WTC11 (cell line): ENCODE results near the gene OR6M1. TPM values are rescaled to one million over a fixed set of nuclear protein-coding genes. Genes with fewer than 3 reads are reported as not detected.

Experiments used
- ATAC-seq: fragments of 200-7000 bp; cut with Tn5 transposase; 2 replicates; pipeline ENCODE4 v1.10.0; 2021; ENCODE audit warnings: mild to moderate bottlenecking, moderate library complexity
- CTCF ChIA-PET: fragments of 300-600 bp; sonication (Branson Sonifier 250); formaldehyde crosslinking; loops from one replicate; lab custom pipeline; 2021; ENCODE audit warnings: antibody characterized with exemption; lab: Charles Lee
- POLR2A ChIA-PET: fragments of 350-600 bp; sonication (Branson Sonifier 250); formaldehyde crosslinking; loops from one replicate; lab custom pipeline; 2021; ENCODE audit warnings: antibody characterized with exemption; lab: Charles Lee
- DNase-seq: peaks from one replicate; pipeline ENCODE4 v3.0.0; 2021; ENCODE audit warnings: low spot score
- H3K27ac Mint-ChIP-seq: 2 replicates; pipeline ENCODE4 v1.8.0; 2021; ENCODE audit warnings: mixed read lengths
- H3K27me3 Mint-ChIP-seq: 2 replicates; pipeline ENCODE4 v1.8.0; 2021; ENCODE audit warnings: low read depth, mild to moderate bottlenecking, moderate library complexity, mixed read lengths
- H3K36me3 Mint-ChIP-seq: 2 replicates; pipeline ENCODE4 v1.8.0; 2021; ENCODE audit warnings: mixed read lengths
- H3K4me1 Mint-ChIP-seq: 2 replicates; pipeline ENCODE4 v1.8.0; 2022; ENCODE audit warnings: mixed read lengths
- H3K4me3 Mint-ChIP-seq: 2 replicates; pipeline ENCODE4 v1.8.0; 2021; ENCODE audit warnings: mild to moderate bottlenecking, moderate library complexity, mixed read lengths
- H3K9me3 Mint-ChIP-seq: 2 replicates; pipeline ENCODE4 v1.8.0; 2021; ENCODE audit warnings: mixed read lengths
- ATF2 ChIP-seq: sonication (generic); formaldehyde crosslinking; IDR thresholded peaks from 2 replicates; pipeline ENCODE4 v1.8.1; 2022; ENCODE audit warnings: low read depth, missing genetic modification reagents, borderline replicate concordance
- ELF4 ChIP-seq: sonication (generic); formaldehyde crosslinking; IDR thresholded peaks from 2 replicates; pipeline ENCODE4 v1.8.1; 2022; ENCODE audit warnings: low read depth, mild to moderate bottlenecking, moderate library complexity, missing genetic modification reagents
- ERG ChIP-seq: fragments of 250-450 bp; sonication (Bioruptor Pico); IDR thresholded peaks from 2 replicates; pipeline ENCODE4 v1.8.0; 2021; ENCODE audit warnings: mild to moderate bottlenecking
- ETV6 ChIP-seq: sonication (generic); formaldehyde crosslinking; IDR thresholded peaks from 2 replicates; pipeline ENCODE4 v1.8.1; 2022; ENCODE audit warnings: mild to moderate bottlenecking, missing genetic modification reagents
- FOXP4 ChIP-seq: sonication (generic); formaldehyde crosslinking; IDR thresholded peaks from 2 replicates; pipeline ENCODE4 v1.8.0; 2022; ENCODE audit warnings: mild to moderate bottlenecking, missing genetic modification reagents
- JUN ChIP-seq: sonication (generic); formaldehyde crosslinking; IDR thresholded peaks from 2 replicates; pipeline ENCODE4 v1.8.0; 2023; ENCODE audit warnings: mild to moderate bottlenecking, missing genetic modification reagents
- KAT7 ChIP-seq: sonication (generic); formaldehyde crosslinking; IDR thresholded peaks from 2 replicates; pipeline ENCODE4 v1.8.1; 2023; ENCODE audit warnings: missing genetic modification reagents, mild to moderate bottlenecking, borderline replicate concordance
- MAX ChIP-seq: sonication (generic); formaldehyde crosslinking; IDR thresholded peaks from 2 replicates; pipeline ENCODE4 v1.8.0; 2022; ENCODE audit warnings: mild to moderate bottlenecking, missing genetic modification reagents
- MYBL2 ChIP-seq: sonication (generic); formaldehyde crosslinking; IDR thresholded peaks from 2 replicates; pipeline ENCODE4 v1.8.1; 2023; ENCODE audit warnings: mild to moderate bottlenecking, moderate library complexity, missing genetic modification reagents
- NR1H2 ChIP-seq: sonication (generic); formaldehyde crosslinking; IDR thresholded peaks from 2 replicates; pipeline ENCODE4 v1.9.0; 2021; ENCODE audit warnings: mild to moderate bottlenecking, moderate library complexity, missing genetic modification reagents
- PREB ChIP-seq: sonication (generic); formaldehyde crosslinking; IDR thresholded peaks from 2 replicates; pipeline ENCODE4 v1.8.1; 2022; ENCODE audit warnings: mild to moderate bottlenecking, missing genetic modification reagents, moderate library complexity, borderline replicate concordance
- RELA ChIP-seq: sonication (generic); formaldehyde crosslinking; IDR thresholded peaks from 2 replicates; pipeline ENCODE4 v1.8.1; 2022; ENCODE audit warnings: missing genetic modification reagents, mild to moderate bottlenecking, borderline replicate concordance
- RORB ChIP-seq: fragments of 250-450 bp; sonication (Bioruptor Pico); IDR thresholded peaks from 2 replicates; pipeline ENCODE4 v1.9.0; 2021; ENCODE audit warnings: mild to moderate bottlenecking
- TEAD1 ChIP-seq: sonication (generic); formaldehyde crosslinking; IDR thresholded peaks from 2 replicates; pipeline ENCODE4 v1.8.0; 2022; ENCODE audit warnings: mild to moderate bottlenecking, missing genetic modification reagents
- USF2 ChIP-seq: sonication (generic); formaldehyde crosslinking; IDR thresholded peaks from 2 replicates; pipeline ENCODE4 v1.8.1; 2023; ENCODE audit warnings: mild to moderate bottlenecking, missing genetic modification reagents, moderate library complexity
- ZMAT4 ChIP-seq: fragments of 250-450 bp; sonication (Bioruptor Pico); IDR thresholded peaks from 2 replicates; pipeline ENCODE4 v1.9.0; 2021; ENCODE audit warnings: mild to moderate bottlenecking
- ZNF121 ChIP-seq: sonication (generic); formaldehyde crosslinking; IDR thresholded peaks from 2 replicates; pipeline ENCODE4 v1.8.0; 2023; ENCODE audit warnings: missing genetic modification reagents
- ZNF232 ChIP-seq: sonication (generic); formaldehyde crosslinking; IDR thresholded peaks from 2 replicates; pipeline ENCODE4 v1.8.0; 2022; ENCODE audit warnings: mild to moderate bottlenecking, missing genetic modification reagents
- ZNF396 ChIP-seq: fragments of 250-450 bp; sonication (Bioruptor Pico); IDR thresholded peaks from 2 replicates; pipeline ENCODE4 v1.8.0; 2021; ENCODE audit warnings: mild to moderate bottlenecking, moderate library complexity, borderline replicate concordance
- ZNF416 ChIP-seq: fragments of 250-450 bp; sonication (Bioruptor Pico); IDR thresholded peaks from 2 replicates; pipeline ENCODE4 v1.9.0; 2021; ENCODE audit warnings: mild to moderate bottlenecking, inconsistent platforms
- ZNF423 ChIP-seq: fragments of 250-450 bp; sonication (Bioruptor Pico); IDR thresholded peaks from 2 replicates; pipeline ENCODE4 v2.1.2; 2022; ENCODE audit warnings: mild to moderate bottlenecking, moderate library complexity
- total RNA-seq: library from RNA; stranded (reverse); gene quantifications from 3 replicates; pipeline ENCODE4 v1.2.3, GENCODE V29; 2021

OR6M1 gene
- total RNA-seq, 1 experiment from 2014 or later: not detected

GRCh38 chr11:123760894-123761293, 45.3 kb downstream of the OR6M1 start (continued):
- no peak for TF ChIP-seq ATF2
- no peak for TF ChIP-seq TEAD1 (CRISPR knock-in tag)
- TF ChIP-seq MYBL2: no peak
- no peak for TF ChIP-seq MAX (CRISPR knock-in tag)
- TF ChIP-seq ERG (CRISPR knock-in tag): no peak
- TF ChIP-seq RORB (CRISPR knock-in tag): no peak
- no peak for TF ChIP-seq ZNF232 (CRISPR knock-in tag)
- no peak for TF ChIP-seq ZNF396 (CRISPR knock-in tag)
- no peak for TF ChIP-seq RELA (CRISPR knock-in tag)
- no peak for TF ChIP-seq NR1H2 (CRISPR knock-in tag)
- TF ChIP-seq ELF4 (CRISPR knock-in tag): no peak
- TF ChIP-seq ZNF121 (CRISPR knock-in tag): no peak
- TF ChIP-seq, all 79 proteins: peak for 0

GRCh38 chr11:123757976-123758375, 48.2 kb downstream of the OR6M1 start:
- POLR2A ChIA-PET: no interaction called here
- H3K36me3 Mint-ChIP-seq: peaks cover 27% of the 10 kb centered on the region
- H3K4me3 Mint-ChIP-seq: no peak overlapping the region
- TF ChIP-seq ETV6 (CRISPR knock-in tag) (no peak), JUN (CRISPR knock-in tag) (no peak), ZNF416 (no peak), ZNF423 (CRISPR knock-in tag) (no peak), PREB (CRISPR knock-in tag) (no peak), ZMAT4 (no peak), USF2 (CRISPR knock-in tag) (no peak)
- CTCF ChIA-PET: no interaction called here
- peaks cover 18% of the 10 kb centered on the region for H3K9me3 Mint-ChIP-seq
- peaks cover 14% of the 10 kb centered on the region for H3K4me1 Mint-ChIP-seq
- ATAC-seq (no peak), DNase-seq (no peak)
- H3K27ac Mint-ChIP-seq: no peak overlapping the region
- H3K27me3 Mint-ChIP-seq: no peaks in the 10 kb centered on the region

GRCh38 chr11:123755813-123756212, 50.3 kb downstream of the OR6M1 start:
- ATAC-seq (no peak), DNase-seq (no peak)
- Mint-ChIP-seq H3K27ac (no peak overlapping the region), H3K4me3 (no peak overlapping the region), H3K27me3 (no peaks in the 10 kb centered on the region), H3K4me1 (peaks cover 32% of the 10 kb centered on the region), H3K36me3 (peaks cover 14% of the 10 kb centered on the region), H3K9me3 (peaks cover 15% of the 10 kb centered on the region)
- no peak for TF ChIP-seq ETV6 (CRISPR knock-in tag)
- no peak for TF ChIP-seq KAT7 (CRISPR knock-in tag)
- TF ChIP-seq FOXP4 (CRISPR knock-in tag): no peak
- ChIA-PET CTCF (interaction anchor here (2.2 kb wide), 1 partner anchor 48 kb away, joined by 7 read pairs; no protein-coding TSS in a partner anchor), POLR2A (no interaction called here)
